ENCODE results near the gene FAM3D. TPM values are rescaled to one million over a fixed set of nuclear protein-coding genes. Genes with fewer than 3 reads are reported as not detected.

Gene FAM3D
- total and polyA plus RNA-seq, 9 of the 15 experiments (the other 6 are each of a cell fraction or from before 2014, with no cell fraction given), result not detected

DNA sequence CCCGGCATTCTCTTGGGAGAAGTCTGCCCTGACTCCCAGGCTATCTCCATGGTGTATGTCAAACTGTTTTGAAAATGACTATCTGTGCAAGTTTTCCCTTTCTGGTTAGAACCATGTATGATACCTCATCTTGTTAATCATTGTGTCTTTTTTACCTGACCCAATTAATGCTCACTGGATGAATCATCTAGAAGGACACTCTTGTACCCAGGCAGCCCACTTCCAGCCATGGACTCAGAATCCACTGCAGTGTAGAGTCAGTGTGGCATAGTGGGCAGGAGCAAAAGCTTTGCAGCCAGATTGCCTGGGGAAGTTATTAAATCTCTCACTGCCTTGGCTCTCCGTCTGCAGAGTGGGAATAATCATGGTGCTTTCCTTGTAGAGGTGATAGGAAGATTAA is 1.2 kb downstream of the FAM3D start:
- Histone ChIP-seq H3K9me1 (ENCODE audit: control insufficient read depth, insufficient read depth, low read length) (no peaks in the 10 kb centered on the region), H4K20me1 (replicated peaks; ENCODE audit: control insufficient read depth, insufficient read depth, low read length) (no peaks in the 10 kb centered on the region), H3K4me3 (no peak overlapping the region), H3K4me2 (ENCODE audit: insufficient read depth, low read length) (no peak overlapping the region), H3K36me3 (ENCODE audit: control insufficient read depth, insufficient read depth, low read length) (no peaks in the 10 kb centered on the region), H3K4me1 (replicated peaks in 1 of 2; ENCODE audit: control insufficient read depth in 2 of 2, insufficient read depth in 2 of 2, low read length in 2 of 2) (no peaks in the 10 kb centered on the region), H3K27me3 (ENCODE audit: control insufficient read depth in 2 of 2, insufficient read depth in 2 of 2, low read length in 2 of 2) (peaks cover 0 to 30% of the 10 kb centered on the region in 2 experiments; a peak in 3 of 5 replicates), H3K9me3 (replicated peaks; ENCODE audit: control insufficient read depth, insufficient read depth, low read depth, low read length) (no peaks in the 10 kb centered on the region), H3K27ac (ENCODE audit: extremely low read depth, low read depth, low read length) (no peak overlapping the region), H3K79me2 (ENCODE audit: control insufficient read depth, insufficient read depth, low read length) (no peaks in the 10 kb centered on the region), H2AFZ (ENCODE audit: low read depth, low read length) (no peak overlapping the region), H3K9ac (ENCODE audit: insufficient read depth in 1 of 2, low read depth in 2 of 2, low read length in 2 of 2) (no peak overlapping the region)
- FAIRE-seq (no peak), DNase-seq (ENCODE audit: extremely low read depth in 1 of 4, low spot score in 3 of 4) (no peak), ATAC-seq (no peak)
- CTCF ChIA-PET (ENCODE audit: low intra/inter-chr PET ratio), result no interaction called here
- no peak for TF ChIP-seq U2AF1 (optimal IDR thresholded peaks at IDR 0.05; ENCODE audit: low read depth, low read length)
- TF ChIP-seq NR2C2 (CRISPR knock-in tag; IDR thresholded peaks at IDR 0.05), result no peak
- TF ChIP-seq NR2C2 (tag; IDR thresholded peaks at IDR 0.05), result no peak
- TF ChIP-seq, protein P1, sequence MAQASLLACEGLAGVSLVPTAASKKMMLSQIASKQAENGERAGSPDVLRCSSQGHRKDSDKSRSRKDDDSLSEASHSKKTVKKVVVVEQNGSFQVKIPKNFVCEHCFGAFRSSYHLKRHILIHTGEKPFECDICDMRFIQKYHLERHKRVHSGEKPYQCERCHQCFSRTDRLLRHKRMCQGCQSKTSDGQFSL (CRISPR knock-in tag; IDR thresholded peaks at IDR 0.05), result no peak
- TF ChIP-seq, protein P1 (tag; IDR thresholded peaks at IDR 0.05), result no peak
- TF ChIP-seq, protein P2, sequence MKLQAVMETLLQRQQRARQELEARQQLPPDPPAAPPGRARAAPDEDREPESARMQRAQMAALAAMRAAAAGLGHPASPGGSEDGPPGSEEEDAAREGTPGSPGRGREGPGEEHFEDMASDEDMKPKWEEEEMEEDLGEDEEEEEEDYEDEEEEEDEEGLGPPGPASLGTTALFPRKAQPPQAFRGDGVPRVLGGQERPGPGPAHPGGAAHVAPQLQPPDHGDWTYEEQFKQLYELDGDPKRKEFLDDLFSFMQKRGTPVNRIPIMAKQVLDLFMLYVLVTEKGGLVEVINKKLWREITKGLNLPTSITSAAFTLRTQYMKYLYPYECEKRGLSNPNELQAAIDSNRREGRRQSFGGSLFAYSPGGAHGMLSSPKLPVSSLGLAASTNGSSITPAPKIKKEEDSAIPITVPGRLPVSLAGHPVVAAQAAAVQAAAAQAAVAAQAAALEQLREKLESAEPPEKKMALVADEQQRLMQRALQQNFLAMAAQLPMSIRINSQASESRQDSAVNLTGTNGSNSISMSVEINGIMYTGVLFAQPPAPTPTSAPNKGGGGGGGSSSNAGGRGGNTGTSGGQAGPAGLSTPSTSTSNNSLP (IDR thresholded peaks at IDR 0.05; ENCODE audit: borderline replicate concordance, low read depth, low read length), result no peak
- no peak for TF ChIP-seq SAP30 (IDR thresholded peaks at IDR 0.05; ENCODE audit: borderline replicate concordance, insufficient read depth, low read depth, low read length, poor library complexity, severe bottlenecking)
- no peak for TF ChIP-seq SNIP1 (IDR thresholded peaks at IDR 0.05; ENCODE audit: low read depth)
- no peak for TF ChIP-seq PRPF4 (IDR thresholded peaks at IDR 0.05; ENCODE audit: insufficient read depth, low read depth, low read length, poor library complexity, severe bottlenecking)
- no peak for TF ChIP-seq ADNP (tag; IDR thresholded peaks at IDR 0.05)
- no peak for TF ChIP-seq ZNF699 (CRISPR knock-in tag; IDR thresholded peaks at IDR 0.05; ENCODE audit: insufficient replicate concordance)
- TF ChIP-seq SAFB (IDR thresholded peaks at IDR 0.05; ENCODE audit: borderline replicate concordance, low read depth, low read length), result no peak
- no peak for TF ChIP-seq CEBPZ (IDR thresholded peaks at IDR 0.05; ENCODE audit: borderline replicate concordance, low read depth, low read length)
- no peak for TF ChIP-seq ZNF184 (CRISPR knock-in tag; IDR thresholded peaks at IDR 0.05)
- no peak for TF ChIP-seq ZNF436 (CRISPR knock-in tag; IDR thresholded peaks at IDR 0.05)
- no TSS peak for BruUV-seq (replicated peaks)
- in situ Hi-C loops (cut with MboI), result no loop called here
- intact Hi-C loops (cut with micrococcal nuclease), result no loop called here
- POLR2A ChIA-PET, result interaction anchor here (0.7 kb wide), 2 partner anchors 8 to 886 kb away, joined by 3 to 4 read pairs; no protein-coding TSS in a partner anchor
- WGBS (ENCODE audit: insufficient coverage, low coverage, missing lambda C conversion rate), result 0% methylated on average over 2 of the region's 2 CpGs

Data from K562 (cell line).